Measurements from ENCODE around the gene ITGA7. TPM values are rescaled to one million over a fixed set of nuclear protein-coding genes. Genes with fewer than 3 reads are reported as not detected.

Gene ITGA7, protein sequence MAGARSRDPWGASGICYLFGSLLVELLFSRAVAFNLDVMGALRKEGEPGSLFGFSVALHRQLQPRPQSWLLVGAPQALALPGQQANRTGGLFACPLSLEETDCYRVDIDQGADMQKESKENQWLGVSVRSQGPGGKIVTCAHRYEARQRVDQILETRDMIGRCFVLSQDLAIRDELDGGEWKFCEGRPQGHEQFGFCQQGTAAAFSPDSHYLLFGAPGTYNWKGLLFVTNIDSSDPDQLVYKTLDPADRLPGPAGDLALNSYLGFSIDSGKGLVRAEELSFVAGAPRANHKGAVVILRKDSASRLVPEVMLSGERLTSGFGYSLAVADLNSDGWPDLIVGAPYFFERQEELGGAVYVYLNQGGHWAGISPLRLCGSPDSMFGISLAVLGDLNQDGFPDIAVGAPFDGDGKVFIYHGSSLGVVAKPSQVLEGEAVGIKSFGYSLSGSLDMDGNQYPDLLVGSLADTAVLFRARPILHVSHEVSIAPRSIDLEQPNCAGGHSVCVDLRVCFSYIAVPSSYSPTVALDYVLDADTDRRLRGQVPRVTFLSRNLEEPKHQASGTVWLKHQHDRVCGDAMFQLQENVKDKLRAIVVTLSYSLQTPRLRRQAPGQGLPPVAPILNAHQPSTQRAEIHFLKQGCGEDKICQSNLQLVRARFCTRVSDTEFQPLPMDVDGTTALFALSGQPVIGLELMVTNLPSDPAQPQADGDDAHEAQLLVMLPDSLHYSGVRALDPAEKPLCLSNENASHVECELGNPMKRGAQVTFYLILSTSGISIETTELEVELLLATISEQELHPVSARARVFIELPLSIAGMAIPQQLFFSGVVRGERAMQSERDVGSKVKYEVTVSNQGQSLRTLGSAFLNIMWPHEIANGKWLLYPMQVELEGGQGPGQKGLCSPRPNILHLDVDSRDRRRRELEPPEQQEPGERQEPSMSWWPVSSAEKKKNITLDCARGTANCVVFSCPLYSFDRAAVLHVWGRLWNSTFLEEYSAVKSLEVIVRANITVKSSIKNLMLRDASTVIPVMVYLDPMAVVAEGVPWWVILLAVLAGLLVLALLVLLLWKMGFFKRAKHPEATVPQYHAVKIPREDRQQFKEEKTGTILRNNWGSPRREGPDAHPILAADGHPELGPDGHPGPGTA
- polyA plus RNA-seq (2013, experiment 1 of 2; ENCODE audit: insufficient read length): 5.3 TPM
- 6.2 TPM for polyA plus RNA-seq (2013, experiment 2 of 2; ENCODE audit: insufficient read length)

DNA sequence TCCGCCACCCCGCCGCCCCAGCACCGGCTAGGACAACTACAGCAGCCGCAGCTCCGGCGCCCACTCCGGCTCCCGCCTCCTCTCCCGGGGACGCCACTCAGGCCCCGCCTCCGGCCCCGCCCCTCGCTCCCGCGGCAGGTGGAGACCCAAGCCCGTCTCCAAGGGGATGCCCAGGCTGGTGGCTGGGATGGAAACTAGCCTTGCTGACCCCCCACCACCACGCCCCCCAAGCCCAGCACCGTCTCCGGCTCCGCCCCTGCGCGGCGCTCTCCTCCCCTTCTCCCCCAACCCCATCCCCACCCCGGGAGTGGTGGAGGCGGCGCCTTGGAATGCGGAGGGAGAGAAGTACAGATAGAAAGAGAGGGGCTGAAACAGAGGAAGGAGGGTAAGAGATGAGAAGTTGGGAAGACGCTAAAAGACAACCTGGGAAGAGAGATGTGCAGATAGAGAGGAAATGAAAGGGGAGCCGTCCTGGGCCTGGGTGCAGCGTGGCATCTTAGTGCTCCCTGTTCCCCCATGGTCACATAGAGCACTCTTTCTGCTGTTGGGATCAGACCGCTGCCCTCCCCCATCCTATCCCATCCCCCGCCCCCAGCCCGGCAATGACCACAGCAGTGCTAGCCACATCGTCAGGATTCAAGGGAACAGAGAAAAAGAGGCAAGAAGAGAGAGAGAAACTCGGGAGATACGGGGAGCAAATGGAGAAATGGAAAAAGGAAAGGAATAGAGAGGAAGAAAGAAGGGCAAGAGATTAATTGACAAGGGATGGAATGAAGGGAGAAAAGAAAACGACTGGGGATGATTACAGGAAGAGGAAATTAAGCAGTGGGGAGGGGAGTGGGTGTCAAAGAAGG is at the start of gene ITGA7:
TSS of gene ITGA7 (minus strand) at position 64 of the 854 bp plus-strand sequence. CDS start 222 bp downstream, outside the sequence.
- no peak for DNase-seq

DNA sequence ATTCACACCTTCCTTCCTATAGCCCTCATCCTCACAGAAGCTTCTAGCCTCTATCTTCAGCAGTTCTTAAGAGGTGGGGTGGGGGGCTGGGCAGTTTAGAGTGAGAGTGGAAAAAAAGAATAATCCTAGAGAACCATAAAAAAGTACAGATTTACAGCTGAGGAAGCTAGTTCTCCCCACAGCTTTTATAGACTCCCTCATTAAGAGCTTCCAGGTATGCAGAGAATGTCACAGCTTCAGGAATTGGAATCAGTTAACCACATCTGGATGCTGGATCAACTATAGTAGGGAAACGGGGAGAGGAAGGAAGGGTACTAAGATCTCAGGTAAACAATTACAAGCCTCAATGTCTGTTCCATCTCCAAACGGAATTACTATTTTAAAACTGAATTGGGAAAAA is 47.5 kb upstream of the ITGA7 start:
- no peak for DNase-seq

DNA sequence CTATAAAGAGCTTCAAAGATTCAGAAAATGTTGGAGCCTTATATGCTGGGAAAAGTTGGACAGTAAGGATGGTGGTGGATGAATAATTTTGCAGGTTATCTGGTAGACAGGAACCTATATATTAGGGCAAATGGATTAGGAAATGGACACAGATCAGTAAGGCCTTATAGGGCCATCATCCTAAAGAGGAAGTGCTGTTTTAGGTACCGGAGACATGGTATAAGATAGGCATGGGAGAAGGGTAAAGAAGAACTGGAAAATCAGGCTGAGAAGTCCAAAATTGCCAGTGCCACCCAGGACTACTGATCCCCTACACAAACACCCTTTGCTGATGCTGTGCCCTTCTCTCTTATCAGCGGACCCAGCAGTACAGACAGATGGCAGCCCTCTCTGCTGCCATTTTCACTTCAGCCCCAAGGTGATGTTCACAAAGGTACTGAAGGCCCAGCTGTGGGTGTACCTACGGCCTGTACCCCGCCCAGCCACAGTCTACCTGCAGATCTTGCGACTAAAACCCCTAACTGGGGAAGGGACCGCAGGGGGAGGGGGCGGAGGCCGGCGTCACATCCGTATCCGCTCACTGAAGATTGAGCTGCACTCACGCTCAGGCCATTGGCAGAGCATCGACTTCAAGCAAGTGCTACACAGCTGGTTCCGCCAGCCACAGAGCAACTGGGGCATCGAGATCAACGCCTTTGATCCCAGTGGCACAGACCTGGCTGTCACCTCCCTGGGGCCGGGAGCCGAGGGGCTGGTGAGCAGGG is 40.7 kb upstream of the ITGA7 start:
- DNase-seq: no peak

DNA sequence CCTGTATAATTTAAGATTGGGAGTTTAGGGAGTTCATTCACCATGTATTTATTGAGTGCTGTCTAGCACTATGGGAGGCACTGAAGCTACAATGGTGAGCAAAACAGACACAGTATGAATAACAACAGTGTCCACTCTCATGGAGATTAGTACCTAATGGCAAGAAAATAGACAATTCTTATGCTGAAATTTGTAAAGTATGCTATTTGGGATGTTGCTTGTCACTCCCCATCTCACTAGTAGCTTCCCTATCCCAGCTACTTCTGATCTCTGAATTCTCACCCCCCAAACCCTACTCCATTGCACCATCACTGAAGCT is 39.2 kb upstream of the ITGA7 start:
- DNase-seq: no peak

DNA sequence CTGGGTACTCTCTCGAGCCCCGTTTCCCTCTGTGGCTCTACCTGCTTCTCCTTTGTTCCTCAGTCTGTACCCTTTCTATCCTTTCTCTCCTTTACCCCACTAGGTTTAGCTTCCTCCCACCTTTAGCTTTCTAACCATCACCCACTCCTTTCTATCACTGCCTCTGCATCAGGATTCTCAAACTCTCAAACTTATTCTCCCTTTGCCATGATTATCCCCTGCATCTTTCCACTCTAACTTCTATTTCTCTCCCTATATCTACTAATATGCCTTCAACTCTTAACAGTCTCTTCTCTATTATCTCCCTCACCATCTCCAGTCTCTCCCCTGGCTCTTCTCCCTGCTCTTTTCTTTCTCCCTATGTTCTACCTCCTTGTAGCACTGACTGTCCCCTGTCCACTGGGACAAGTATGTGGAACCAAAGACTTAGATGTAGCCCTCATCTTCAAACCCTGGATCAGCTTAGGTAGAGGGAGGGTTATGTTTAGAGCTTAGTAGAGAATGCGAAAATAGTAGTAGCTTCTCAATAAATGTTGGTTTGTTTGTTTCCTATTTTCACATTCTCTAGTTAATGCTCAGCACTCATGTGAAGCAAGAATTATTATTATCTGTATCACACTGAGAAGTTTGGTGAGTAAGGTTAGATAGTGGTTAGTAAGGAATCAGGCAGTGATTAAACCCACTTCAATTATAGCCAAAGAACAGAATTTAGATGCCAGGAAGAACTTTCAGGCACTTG is 38.6 kb upstream of the ITGA7 start:
- DNase-seq: no peak

DNA sequence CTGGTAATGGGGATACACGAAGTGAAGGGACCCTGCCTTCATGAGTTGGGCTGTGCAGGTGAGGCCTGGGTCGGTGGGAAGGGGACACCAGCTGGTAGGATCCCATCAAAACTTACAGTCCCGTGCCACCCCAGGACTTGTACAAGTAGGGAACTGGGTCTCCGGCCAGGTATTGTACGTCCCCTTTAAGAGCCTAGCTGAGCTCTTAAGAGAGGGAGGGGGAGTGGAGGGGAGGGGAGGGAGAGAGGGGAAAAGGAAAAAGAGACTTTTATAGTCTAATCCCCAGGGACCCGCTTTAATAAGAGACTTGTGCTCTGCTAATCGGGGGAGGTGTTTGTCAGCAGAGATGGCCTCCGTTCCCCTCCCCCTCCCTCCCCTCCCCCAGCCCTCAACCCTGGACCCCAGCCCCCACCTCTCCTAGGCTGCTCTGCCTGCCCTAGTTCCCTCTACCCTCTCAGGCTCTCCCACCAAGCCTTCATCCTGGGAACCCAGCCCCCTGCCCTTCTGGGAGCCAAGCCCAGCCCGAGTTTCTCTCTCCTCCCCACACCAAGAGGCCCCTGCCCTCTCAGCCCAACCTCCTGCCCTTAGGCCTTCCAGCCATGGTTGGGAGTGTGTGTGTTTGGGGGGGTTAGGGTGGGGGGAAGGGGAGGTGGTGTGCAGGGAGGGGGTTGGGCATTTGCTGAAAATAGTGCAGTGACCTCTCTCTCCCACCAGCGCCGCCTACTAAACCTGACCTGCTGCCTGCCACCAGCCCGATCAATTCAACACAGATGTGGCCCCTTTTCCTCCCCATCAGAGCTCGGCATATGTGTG is 37.9 kb upstream of the ITGA7 start:
- DNase-seq: peak; percentile 61

DNA sequence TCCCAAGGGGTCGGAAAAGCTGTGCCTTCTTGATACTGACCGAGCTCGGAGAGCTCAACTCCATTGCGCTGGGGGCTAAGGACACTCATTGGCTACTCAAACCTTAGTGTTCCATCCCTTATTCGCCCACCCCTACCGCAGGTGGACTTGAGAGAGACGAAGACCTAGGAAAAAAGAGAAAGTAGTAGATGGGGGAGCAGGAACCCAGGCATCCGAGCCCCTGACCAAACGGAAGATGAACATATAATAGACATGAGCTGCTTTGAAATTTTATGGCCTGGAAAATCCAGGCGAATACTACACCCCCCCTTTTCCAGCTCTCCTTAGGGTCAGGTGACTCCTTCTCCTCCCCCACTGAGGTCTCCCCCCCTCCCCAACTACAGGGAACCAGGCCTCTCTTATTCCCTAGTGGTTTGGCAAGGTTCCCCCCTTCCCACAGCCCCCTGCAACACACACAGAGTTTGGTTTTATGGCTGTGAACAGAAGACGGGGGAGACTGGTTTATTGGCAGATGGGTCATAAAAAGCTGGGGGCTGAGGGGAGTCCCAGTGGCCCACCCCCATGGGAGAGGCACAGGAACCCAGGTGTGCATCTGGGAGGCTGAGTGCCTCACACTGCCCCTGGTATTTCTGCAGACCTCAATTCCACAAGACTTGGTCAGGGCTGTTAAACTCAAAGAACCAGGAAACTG is 36.8 kb upstream of the ITGA7 start:
- no peak for DNase-seq

DNA sequence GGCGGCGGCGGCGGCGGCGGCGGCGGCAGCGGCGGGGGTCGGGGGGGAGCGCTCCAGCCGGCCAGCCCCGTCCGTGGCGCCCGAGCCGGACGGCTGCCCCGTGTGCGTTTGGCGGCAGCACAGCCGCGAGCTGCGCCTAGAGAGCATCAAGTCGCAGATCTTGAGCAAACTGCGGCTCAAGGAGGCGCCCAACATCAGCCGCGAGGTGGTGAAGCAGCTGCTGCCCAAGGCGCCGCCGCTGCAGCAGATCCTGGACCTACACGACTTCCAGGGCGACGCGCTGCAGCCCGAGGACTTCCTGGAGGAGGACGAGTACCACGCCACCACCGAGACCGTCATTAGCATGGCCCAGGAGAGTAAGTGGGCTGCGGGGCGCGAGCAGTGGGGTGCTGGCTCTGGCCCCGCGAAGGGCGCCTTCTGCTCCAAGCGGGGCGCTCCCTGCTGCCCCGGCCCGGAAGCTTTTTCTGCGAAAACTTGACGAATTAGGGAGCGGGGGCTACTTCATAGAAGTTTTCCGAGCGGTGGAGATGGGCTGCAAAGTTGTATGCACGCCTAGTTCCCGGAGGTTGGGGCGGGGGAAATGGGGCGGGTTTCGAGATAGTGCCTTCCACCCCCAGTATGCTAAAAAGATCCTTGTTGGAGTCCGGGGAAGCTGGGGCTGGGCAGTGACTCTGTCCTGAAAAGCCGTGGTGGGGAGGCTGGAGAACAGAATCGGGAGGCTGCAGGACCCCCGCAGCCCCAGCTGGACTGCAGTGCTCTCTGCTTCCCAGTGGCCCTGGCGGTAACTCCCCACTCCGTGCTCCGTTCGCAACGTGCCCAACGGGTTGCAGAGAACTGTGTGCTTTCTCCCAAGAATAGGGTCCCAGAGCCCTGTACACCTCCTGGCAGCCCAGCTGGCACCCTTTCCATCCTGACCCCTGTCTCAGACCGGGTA is 36.0 kb upstream of the ITGA7 start:
- peak; percentile 65 for DNase-seq

DNA sequence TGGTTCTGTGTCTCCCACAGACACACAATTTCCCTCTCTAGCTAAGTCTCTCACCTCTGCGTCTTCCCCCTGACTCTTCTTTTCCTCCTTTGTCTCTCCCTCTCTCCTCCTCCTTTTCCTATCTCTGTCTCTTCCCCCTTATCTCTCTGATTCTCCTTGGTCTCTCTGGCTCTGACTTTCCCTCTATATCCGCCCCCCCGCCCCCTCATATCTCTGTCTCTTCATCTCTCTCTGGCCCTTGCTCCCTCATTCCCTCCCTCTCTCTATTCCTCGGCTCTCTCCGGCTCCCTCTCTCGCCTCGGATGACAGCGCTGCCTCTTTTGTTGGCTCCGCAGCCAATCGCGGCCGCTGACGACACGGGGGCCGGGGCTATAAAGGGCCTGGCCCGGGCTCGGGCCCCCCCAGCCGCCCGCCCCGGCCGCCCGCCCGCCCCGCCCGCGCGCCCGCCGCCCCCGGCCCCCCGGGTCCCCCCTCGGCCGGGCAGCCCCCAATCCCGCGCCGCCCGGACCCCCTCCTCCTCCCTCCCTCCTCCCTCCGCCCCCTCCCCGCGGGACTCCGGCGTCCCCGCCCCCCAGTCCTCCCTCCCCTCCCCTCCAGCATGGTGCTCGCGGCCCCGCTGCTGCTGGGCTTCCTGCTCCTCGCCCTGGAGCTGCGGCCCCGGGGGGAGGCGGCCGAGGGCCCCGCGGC is 35.2 kb upstream of the ITGA7 start, which contains the start of gene GDF11:
TSS of gene GDF11 (plus strand) at position 404 of the 687 bp plus-strand sequence. CDS start at position 599, 195 bp downstream.
- DNase-seq: peak; percentile 83

DNA sequence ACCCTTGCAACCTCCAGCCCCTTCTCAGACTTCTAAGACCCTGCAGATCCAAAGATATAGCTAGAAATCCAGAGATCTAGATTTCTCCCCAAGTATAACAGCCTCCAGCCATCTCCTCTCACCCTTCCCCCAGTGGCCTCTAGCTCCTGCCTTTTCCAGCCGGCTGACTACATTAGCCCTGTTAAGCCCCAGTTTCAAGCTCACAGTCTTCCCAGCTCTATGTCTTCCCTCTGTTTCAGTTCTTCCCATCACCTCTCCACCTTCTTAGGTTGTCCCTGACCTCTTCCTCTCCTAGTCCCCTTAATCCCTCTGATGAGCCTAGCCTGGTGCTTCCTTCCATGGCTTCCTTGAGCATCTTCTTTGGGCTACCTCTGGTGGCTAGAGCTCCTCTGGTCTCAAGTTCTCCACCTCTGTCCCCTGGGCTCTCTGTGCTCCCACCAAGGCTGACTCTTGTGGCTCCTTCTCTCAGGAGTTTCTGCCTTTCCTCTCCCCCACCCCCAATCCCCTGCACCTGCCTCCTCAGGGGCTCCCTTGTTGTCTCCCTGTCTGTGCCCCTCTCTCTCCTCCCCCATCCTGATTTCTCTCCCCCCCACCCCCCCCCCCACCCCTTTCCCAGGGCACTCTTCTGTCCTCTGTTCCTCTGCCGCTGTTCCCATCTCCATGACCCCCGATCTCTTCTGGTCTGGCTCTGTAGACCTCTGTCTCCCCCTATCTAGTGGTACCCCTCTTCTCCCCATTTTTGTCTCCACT is 34.4 kb upstream of the ITGA7 start:
- no peak for DNase-seq

DNA sequence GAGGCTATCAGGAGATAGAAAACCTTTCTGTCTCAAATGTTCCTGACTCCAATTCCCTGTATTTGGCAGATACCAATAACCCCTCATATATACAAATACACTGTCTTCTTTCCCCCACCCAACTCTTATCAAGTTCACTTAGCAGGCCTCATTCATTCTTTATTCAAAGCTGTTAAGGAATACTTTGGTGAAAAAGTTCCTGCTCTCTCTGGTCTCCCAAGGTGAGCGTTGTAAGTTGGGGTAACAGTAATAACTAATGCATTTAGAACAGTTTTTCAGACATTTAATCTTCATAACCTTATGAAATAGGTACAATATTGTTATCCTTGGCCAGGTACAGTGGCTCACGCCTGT is 31.3 kb upstream of the ITGA7 start:
- no peak for DNase-seq

DNA sequence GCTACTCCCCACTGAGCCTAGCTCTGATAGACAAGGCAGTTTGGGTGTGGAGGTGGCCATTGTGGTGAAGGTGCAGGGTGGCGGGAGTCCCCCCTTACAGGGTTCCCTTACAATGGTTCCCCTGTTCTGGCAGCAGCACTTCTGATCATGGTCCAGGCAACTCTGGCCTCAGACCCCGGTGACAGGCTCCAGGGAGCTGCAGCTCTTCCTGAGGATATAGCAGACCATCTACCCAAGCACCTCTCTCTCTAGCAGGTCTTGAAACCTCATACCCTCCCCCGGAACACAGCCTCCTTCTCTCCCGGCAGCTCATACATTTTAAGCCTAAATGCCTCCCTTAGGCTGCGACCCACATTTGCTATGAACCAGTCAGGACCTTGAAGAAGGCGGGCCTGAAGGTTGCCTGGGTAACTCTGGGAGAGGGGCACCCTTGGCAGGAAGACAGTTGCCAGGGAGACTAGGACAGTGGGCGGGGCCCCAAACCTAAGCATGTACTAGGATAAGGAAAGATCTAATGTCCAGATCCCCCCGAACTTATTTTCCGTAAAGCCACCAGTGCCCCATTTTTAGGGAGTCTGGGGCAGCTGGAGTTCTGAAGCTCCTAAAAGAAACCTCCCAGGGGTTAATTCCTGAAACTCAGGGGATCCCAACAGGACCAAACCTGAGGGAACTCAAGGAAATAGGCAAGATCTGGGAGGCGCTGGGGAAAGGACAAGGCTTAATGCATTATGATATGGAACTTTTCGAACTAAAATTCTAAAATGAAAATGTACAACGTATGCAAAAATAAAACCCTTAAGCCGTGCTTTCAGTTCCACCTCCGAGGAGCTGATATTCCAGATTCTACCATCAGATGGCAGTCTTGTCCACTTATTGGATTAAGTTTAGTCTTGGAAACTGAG is 30.7 kb upstream of the ITGA7 start:
- peak; percentile 89 for DNase-seq

DNA sequence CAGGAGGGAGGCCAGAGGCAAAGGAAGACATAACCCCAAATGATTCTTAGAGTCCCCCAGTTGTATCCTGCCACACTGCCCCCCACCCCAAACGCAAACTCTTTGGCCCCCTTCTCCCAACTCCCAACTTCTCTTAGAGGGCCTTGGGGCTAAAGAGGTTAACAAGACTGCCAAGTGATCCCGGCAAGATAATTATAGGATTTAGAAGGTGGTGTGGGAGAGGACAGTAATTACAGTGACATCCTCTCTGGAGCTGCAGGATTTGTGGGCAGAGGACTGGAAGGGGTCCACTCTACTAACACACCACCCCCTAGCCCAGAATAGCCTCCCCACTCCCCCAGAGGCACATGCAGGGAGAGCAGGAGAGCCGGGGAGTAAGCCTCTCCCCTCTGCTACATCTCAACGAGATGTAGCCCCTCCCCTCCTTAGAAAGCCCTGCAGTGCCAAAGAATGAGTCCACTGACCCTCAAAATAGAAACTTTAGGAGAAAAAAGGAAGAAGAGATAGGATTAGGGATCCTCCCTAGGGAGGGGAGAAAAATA is 29.9 kb upstream of the ITGA7 start:
- no peak for DNase-seq

DNA sequence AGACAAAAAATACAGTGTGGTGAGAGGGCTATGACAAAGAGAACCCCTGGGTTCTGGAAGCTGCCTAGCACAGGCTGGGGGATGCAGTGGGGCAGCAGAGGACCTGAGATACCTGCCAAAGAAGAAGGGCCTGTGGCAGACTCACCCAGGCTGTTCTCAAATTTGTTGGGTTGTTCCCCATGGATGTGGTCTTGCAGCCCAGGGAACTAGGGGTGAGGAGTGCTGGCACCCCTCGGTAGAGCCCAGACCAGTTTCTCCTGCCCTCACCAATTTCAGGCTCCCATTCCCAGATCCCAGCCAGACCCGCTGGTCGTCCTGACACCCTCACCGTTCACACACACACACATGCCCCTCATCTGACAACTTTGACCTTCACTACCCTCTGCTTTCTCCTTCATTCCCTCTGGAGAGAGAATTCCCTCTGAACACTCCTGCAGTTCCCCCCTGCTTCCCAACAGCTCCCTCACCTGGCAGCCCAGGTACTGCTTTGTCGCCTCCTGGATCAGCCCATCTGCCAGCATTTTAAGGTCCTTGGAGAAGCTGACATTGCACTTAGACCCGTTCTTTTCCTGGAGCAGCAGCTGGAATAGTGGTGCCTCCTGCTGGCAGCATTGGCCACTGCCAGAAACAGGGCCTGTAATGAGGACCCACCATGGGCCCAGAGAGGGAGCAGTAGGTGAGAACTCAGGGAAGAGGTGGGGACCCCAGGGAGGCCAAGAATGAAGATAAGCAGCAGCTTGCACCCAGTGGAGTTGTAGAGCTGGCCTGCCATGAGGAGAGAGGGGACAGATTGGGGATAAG is 29.3 kb upstream of the ITGA7 start:
- DNase-seq: peak; percentile 65

All from fibroblast of skin of abdomen (primary cell).